Measurements from ENCODE around the gene GGT6.

GGT6 gene

DNA sequence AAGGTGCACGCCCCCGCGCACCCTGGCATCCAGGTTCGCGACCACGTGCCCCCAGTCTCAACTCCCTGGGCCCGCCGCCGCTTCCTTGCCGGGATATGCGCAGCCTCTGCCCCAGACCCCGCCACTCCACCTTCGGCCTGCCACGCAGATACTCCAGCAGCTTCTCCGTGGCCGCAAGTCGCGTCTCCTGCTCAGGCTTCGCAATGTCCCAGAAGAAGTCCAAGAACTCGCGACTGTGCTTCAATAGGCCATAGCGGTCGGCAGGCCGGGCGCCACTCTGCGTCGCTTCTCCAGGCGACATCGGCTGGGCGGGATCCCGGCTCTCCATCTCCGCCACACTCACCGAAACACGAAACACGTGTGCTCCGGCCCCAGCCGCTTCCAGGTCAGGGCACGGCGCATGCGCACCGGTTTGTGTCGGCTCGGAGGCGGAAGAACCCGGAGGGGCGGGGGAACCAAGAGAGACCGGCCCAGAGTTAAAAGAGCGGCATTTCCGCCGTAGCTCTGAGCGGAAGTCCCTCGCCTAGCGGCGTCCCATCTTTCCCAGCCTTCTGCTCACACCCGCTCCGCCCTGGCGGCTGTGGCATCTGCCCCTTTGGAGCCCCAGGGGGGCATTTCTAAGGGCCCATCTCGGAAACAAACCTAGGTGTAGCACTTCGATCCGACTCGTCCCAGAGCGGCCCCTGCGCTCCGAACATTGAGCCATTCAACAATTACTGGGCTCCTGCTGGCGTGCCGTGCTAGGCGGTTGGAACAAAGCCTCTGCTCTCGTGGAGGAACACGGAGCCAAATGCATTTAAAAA is 5.2 kb downstream of the GGT6 start, which contains the start of gene MYBBP1A (continued):
- TF ChIP-seq, protein P1, sequence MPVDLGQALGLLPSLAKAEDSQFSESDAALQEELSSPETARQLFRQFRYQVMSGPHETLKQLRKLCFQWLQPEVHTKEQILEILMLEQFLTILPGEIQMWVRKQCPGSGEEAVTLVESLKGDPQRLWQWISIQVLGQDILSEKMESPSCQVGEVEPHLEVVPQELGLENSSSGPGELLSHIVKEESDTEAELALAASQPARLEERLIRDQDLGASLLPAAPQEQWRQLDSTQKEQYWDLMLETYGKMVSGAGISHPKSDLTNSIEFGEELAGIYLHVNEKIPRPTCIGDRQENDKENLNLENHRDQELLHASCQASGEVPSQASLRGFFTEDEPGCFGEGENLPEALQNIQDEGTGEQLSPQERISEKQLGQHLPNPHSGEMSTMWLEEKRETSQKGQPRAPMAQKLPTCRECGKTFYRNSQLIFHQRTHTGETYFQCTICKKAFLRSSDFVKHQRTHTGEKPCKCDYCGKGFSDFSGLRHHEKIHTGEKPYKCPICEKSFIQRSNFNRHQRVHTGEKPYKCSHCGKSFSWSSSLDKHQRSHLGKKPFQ (tag by site-specific recombination; IDR thresholded peaks at IDR 0.05) = peak; percentile 67; the same call in 1 of the 2 replicates
- TF ChIP-seq ZBTB17 (tag by site-specific recombination; IDR thresholded peaks at IDR 0.05) (peak; percentile 75), KLF9 (tag by site-specific recombination; IDR thresholded peaks at IDR 0.05; ENCODE audit: low read depth) (peak; percentile 44; the same call in 1 of the 2 replicates), ZNF2 (tag by site-specific recombination; IDR thresholded peaks at IDR 0.05) (peak; percentile 19; the same call in 1 of the 2 replicates), ZFP69B (tag by site-specific recombination; IDR thresholded peaks at IDR 0.05) (no peak), HIC1 (tag by site-specific recombination; IDR thresholded peaks at IDR 0.05) (peak; percentile 84), GLIS2 (tag by site-specific recombination; IDR thresholded peaks at IDR 0.05) (peak; percentile 51; the same call in 1 of the 2 replicates), ZNF335 (tag by site-specific recombination; conservative IDR thresholded peaks at IDR 0.05) (peak; percentile 82), ZNF214 (tag by site-specific recombination; IDR thresholded peaks at IDR 0.05; ENCODE audit: borderline replicate concordance) (no peak), SP2 (tag by site-specific recombination; IDR thresholded peaks at IDR 0.05) (peak; percentile 91), ZNF302 (tag by site-specific recombination; IDR thresholded peaks at IDR 0.05; ENCODE audit: low read depth) (no peak), GLIS1 (tag by site-specific recombination; IDR thresholded peaks at IDR 0.05) (peak; percentile 68)
- TF ChIP-seq, protein P2, sequence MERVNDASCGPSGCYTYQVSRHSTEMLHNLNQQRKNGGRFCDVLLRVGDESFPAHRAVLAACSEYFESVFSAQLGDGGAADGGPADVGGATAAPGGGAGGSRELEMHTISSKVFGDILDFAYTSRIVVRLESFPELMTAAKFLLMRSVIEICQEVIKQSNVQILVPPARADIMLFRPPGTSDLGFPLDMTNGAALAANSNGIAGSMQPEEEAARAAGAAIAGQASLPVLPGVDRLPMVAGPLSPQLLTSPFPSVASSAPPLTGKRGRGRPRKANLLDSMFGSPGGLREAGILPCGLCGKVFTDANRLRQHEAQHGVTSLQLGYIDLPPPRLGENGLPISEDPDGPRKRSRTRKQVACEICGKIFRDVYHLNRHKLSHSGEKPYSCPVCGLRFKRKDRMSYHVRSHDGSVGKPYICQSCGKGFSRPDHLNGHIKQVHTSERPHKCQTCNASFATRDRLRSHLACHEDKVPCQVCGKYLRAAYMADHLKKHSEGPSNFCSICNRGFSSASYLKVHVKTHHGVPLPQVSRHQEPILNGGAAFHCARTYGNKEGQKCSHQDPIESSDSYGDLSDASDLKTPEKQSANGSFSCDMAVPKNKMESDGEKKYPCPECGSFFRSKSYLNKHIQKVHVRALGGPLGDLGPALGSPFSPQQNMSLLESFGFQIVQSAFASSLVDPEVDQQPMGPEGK (tag by site-specific recombination; IDR thresholded peaks at IDR 0.05) = peak; percentile 52

- Histone ChIP-seq H3K27ac (ENCODE audit: extremely low read depth, low read depth, low read length) (peak overlapping the region; percentile 25; the same call in 1 of the 2 replicates), H3K4me1 (ENCODE audit: control insufficient read depth, insufficient read depth, low read length) (peaks cover 6% of the 10 kb centered on the region; the same call in 1 of the 2 replicates), H3K9me3 (ENCODE audit: control insufficient read depth, insufficient read depth, low read depth, low read length) (no peaks in the 10 kb centered on the region), H3K4me3 (ENCODE audit: low read depth, low read length) (peak overlapping the region; percentile 73), H3K36me3 (ENCODE audit: control insufficient read depth in 2 of 2, insufficient read depth in 1 of 2, low read length in 2 of 2) (peaks cover 27 to 49% of the 10 kb centered on the region in 2 experiments)
- peak; percentile 59; the same call in 1 of the 2 replicates for TF ChIP-seq HIC1 (tag by site-specific recombination; IDR thresholded peaks at IDR 0.05)
- TF ChIP-seq ZSCAN16 (tag by site-specific recombination; IDR thresholded peaks at IDR 0.05) = no peak
- 0 out of 2 replicates have a peak, but pooled peaks have one; percentile 14 for TF ChIP-seq REST (tag by site-specific recombination; IDR thresholded peaks at IDR 0.05)
- TF ChIP-seq ZSCAN18 (tag by site-specific recombination; IDR thresholded peaks at IDR 0.05) = no peak
- TF ChIP-seq ZNF776 (tag by site-specific recombination; IDR thresholded peaks at IDR 0.05; ENCODE audit: borderline replicate concordance) = no peak
- ChIA-PET CTCF (interaction anchor here (4.2 kb wide), 1 partner anchor 12 kb away, joined by 32 read pairs; no protein-coding TSS in a partner anchor), POLR2A (no interaction called here)
These were observed 5.9 kb downstream of the GGT6 start for GRCh38 chr17:4554441-4554996.

Measured in HEK293 (cell line).